ENCODE measurements around the gene ZNF678. TPM values are rescaled to one million over a fixed set of nuclear protein-coding genes. Genes with fewer than 3 reads are reported as not detected.

ZNF678 gene
- polyA plus RNA-seq, 2 of the 4 experiments (the other 2 are of a cell fraction), result 3.5 to 6.9 TPM

DNA sequence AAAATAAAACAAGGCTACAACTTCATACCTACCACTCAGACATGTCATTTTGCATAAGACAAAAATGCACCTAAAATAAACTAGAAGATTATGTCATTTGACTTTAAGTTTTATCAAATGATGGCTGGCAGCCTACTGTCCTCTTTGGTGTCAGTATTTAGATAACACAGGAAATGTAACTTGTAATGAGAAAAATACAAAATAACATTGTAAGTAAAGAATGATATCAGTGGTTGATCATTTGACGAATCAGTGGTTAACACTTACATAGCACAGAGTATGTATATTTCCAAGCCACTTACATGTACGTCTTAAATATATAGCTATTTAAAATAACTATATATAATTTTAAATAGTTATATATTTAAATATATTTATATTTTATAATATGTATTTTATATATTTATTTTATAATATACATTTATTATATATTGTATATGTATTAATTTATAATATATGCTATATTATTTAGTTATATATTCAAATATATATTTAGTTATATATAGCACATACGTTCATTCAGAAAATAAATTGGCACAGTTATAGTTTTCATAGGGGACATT, 44.1 kb downstream of the ZNF678 start (continued):
- TF ChIP-seq ESRRA (IDR thresholded peaks at IDR 0.05; ENCODE audit: borderline replicate concordance, low read length), result no peak
- TF ChIP-seq FOXS1 (CRISPR knock-in tag; IDR thresholded peaks at IDR 0.05), result no peak
- TF ChIP-seq RARB (CRISPR knock-in tag; IDR thresholded peaks at IDR 0.05), result no peak
- no peak for TF ChIP-seq ZFP36 (IDR thresholded peaks at IDR 0.05; ENCODE audit: borderline replicate concordance, partially characterized antibody)
- TF ChIP-seq REST (IDR thresholded peaks at IDR 0.05), result no peak

DNA sequence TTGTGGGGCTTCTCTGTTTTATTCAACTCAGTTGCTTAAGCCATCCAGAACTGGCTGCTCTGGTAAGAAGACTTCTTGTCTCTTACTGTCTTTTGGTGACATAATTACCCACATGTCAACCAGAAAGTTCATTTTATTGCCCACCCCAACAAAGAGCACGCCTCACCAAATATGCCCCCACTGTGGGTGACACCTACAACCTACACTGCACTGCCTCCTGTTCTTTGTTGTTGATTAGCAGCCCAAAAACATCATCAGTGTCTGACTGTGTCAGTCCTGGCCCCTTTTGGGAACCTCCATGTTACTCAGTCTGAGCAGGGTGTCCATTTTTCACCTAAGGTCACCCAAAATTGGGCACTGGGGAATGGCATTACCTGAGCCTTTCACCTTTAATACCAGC, 49.3 kb downstream of the ZNF678 start:
- Histone ChIP-seq H3K27ac (no peak overlapping the region), H3K4me3 (no peak overlapping the region), H3K4me2 (no peak overlapping the region), H3K9me3 (peaks cover 49% of the 10 kb centered on the region), H3K4me1 (no peaks in the 10 kb centered on the region)
- POLR2A ChIA-PET, result no interaction called here
- WGBS (ENCODE audit: missing lambda C conversion rate), result 52% methylated on average over 1 of the region's 1 CpG
- TF ChIP-seq EP300 (IDR thresholded peaks at IDR 0.05) (no peak), JUN (IDR thresholded peaks at IDR 0.05) (no peak), KDM5A (IDR thresholded peaks at IDR 0.05) (no peak), REST (IDR thresholded peaks at IDR 0.05) (no peak), CBX8 (IDR thresholded peaks at IDR 0.05) (no peak), MAZ (IDR thresholded peaks at IDR 0.05; ENCODE audit: borderline replicate concordance, low read depth, low read length) (no peak), NFE2L2 (conservative IDR thresholded peaks at IDR 0.05; ENCODE audit: low read length) (no peak), CHD2 (IDR thresholded peaks at IDR 0.05; ENCODE audit: low read length, partially characterized antibody) (no peak), CBX2 (IDR thresholded peaks at IDR 0.05; ENCODE audit: borderline replicate concordance, low read depth) (no peak), HEYL (CRISPR knock-in tag; IDR thresholded peaks at IDR 0.05) (no peak), USF2 (IDR thresholded peaks at IDR 0.05) (no peak), EHF (CRISPR knock-in tag; IDR thresholded peaks at IDR 0.05) (no peak), HOXB5 (CRISPR knock-in tag; IDR thresholded peaks at IDR 0.05) (no peak), SMC3 (IDR thresholded peaks at IDR 0.05) (no peak)
- TF ChIP-seq, protein P1, sequence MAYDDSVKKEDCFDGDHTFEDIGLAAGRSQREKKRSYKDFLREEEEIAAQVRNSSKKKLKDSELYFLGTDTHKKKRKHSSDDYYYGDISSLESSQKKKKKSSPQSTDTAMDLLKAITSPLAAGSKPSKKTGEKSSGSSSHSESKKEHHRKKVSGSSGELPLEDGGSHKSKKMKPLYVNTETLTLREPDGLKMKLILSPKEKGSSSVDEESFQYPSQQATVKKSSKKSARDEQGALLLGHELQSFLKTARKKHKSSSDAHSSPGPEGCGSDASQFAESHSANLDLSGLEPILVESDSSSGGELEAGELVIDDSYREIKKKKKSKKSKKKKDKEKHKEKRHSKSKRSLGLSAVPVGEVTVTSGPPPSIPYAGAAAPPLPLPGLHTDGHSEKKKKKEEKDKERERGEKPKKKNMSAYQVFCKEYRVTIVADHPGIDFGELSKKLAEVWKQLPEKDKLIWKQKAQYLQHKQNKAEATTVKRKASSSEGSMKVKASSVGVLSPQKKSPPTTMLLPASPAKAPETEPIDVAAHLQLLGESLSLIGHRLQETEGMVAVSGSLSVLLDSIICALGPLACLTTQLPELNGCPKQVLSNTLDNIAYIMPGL (CRISPR knock-in tag; IDR thresholded peaks at IDR 0.05; ENCODE audit: borderline replicate concordance), result no peak
- FAIRE-seq, result no peak
- ATAC-seq, result no peak
- DNase-seq (ENCODE audit: low read depth in 1 of 2, low spot score in 1 of 2), result no peak
- CTCF ChIA-PET, result no interaction called here
